HepG2 (cell line): Measurements from ENCODE around the gene ARHGAP26. TPM values are rescaled to one million over a fixed set of nuclear protein-coding genes. Genes with fewer than 3 reads are reported as not detected.

Experiments
- ATAC-seq: fragments of 200-7000 bp; cut with Tn5 transposase; 3 replicates; pipeline ENCODE4 v1.9.1; 2020; ENCODE audit warnings: mild to moderate bottlenecking, moderate library complexity
- Bru-seq: library from RNA; stranded (reverse); fragments of 400-500 nt; gene quantifications from one replicate; lab custom pipeline; 2021; lab: Mats Ljungman, UMichigan
- BruChase-seq, 2 experiments: library from RNA; stranded (reverse); fragments of 400-500 nt; gene quantifications; one replicate each; lab custom pipeline; 2021; lab: Mats Ljungman, UMichigan
- BruUV-seq: library from RNA; stranded (reverse); fragments of 400-500 nt; replicated peaks from 2 replicates; lab custom pipeline; 2021; lab: Mats Ljungman, UMichigan
- CTCF ChIA-PET: fragments of 300-600 bp; formaldehyde crosslinking; extraction: SDS; loops from one replicate; lab custom pipeline; 2021; ENCODE audit warnings: low total read pairs, inconsistent platforms, low intra/inter-chr PET ratio; lab: Yijun Ruan, JAX
- POLR2A ChIA-PET: fragments of 350-600 bp; sonication (Branson Sonifier 250); formaldehyde crosslinking; loops from one replicate; lab custom pipeline; 2020; ENCODE audit warnings: antibody characterized with exemption, inconsistent platforms; lab: Yijun Ruan, JAX
- DNase-seq: peaks from one replicate; pipeline ENCODE4 v3.0.0-alpha.2; 2015; ENCODE audit warnings: low spot score
- FAIRE-seq: peaks from 3 replicates; lab custom pipeline; 2011; peaks lifted over from hg19 to GRCh38; lab: Jason Lieb, UNC
- H2AFZ ChIP-seq: one replicate; pipeline ENCODE4 v1.6.1; 2011; ENCODE audit warnings: low read length, inconsistent platforms
- H3K27ac ChIP-seq: fragments of 300-600 bp; 3 replicates; pipeline ENCODE4 v1.8.0; 2011; ENCODE audit warnings: mixed run types, mild to moderate bottlenecking, mixed read lengths, low read length, inconsistent platforms; ENCODE audit not compliant: insufficient read depth; ENCODE audit errors: extremely low read length
- H3K27me3 ChIP-seq, 2 experiments: fragments of 200-600 bp in 1 of 2; 2 replicates in 1 of 2; 3 replicates in 1 of 2; pipeline versions ENCODE4 v1.6.0 to v1.8.0; 2011; ENCODE audit warnings: low read length in 2 of 2, mild to moderate bottlenecking in 2 of 2, moderate library complexity in 2 of 2, inconsistent platforms in 1 of 2; ENCODE audit not compliant: insufficient read depth in 2 of 2, control insufficient read depth in 1 of 2
- H3K36me3 ChIP-seq, 2 experiments: fragments of 200-600 bp in 1 of 2; replicated peaks in 1 of 2; 2 replicates in 1 of 2; 3 replicates in 1 of 2; pipeline versions ENCODE4 v1.5.1 to v1.8.0; 2011; ENCODE audit warnings: low read length in 2 of 2, inconsistent platforms in 1 of 2; ENCODE audit not compliant: insufficient read depth in 2 of 2, control insufficient read depth in 1 of 2
- H3K4me1 ChIP-seq: 2 replicates; pipeline ENCODE4 v1.5.1; 2012; ENCODE audit warnings: low read length, inconsistent platforms; ENCODE audit not compliant: insufficient read depth
- H3K4me2 ChIP-seq: 2 replicates; pipeline ENCODE4 v1.6.0; 2011; ENCODE audit warnings: low read depth, low read length, inconsistent platforms
- H3K4me3 ChIP-seq, 3 experiments: fragments of 200-600 bp in 1 of 3; sonication (generic), shearing (Covaris generic) in 1 of 3; replicated peaks in 1 of 3; 2 replicates each; pipeline ENCODE4 v1.5.1; 2011 to 2016; ENCODE audit warnings: low read length in 3 of 3, inconsistent platforms in 2 of 3, low read depth in 2 of 3, mild to moderate bottlenecking in 2 of 3, control low read depth in 1 of 3, mixed read lengths in 1 of 3; ENCODE audit not compliant: insufficient read depth in 1 of 3
- H3K79me2 ChIP-seq: one replicate; pipeline ENCODE4 v1.6.1; 2011; ENCODE audit warnings: low read length, inconsistent platforms; ENCODE audit not compliant: insufficient read depth
- H3K9ac ChIP-seq: 2 replicates; pipeline ENCODE4 v1.6.0; 2011; ENCODE audit warnings: mild to moderate bottlenecking, low read depth, low read length, inconsistent platforms; ENCODE audit not compliant: insufficient read depth
- H3K9me3 ChIP-seq: 2 replicates; pipeline ENCODE4 v1.5.1; 2012; ENCODE audit warnings: mild to moderate bottlenecking, low read length
- H4K20me1 ChIP-seq: 2 replicates; pipeline ENCODE4 v1.6.0; 2011; ENCODE audit warnings: inconsistent platforms, mild to moderate bottlenecking, low read length, moderate library complexity; ENCODE audit not compliant: insufficient read depth
- ELF3 ChIP-seq: IDR thresholded peaks from 2 replicates; pipeline ENCODE4 v1.6.1; 2016; ENCODE audit warnings: missing genetic modification reagents, missing compliant biosample characterization
- FOXK1 ChIP-seq: sonication (generic); formaldehyde crosslinking; IDR thresholded peaks from 2 replicates; pipeline ENCODE4 v1.4.0; 2020; ENCODE audit warnings: low read depth, missing genetic modification reagents, borderline replicate concordance
- IKZF1 ChIP-seq: fragments of 450-650 bp; IDR thresholded peaks from 2 replicates; pipeline ENCODE4 v1.7.1; 2016
- ZNF160 ChIP-seq: sonication (generic); formaldehyde crosslinking; IDR thresholded peaks from 2 replicates; pipeline ENCODE4 v1.8.0; 2022; ENCODE audit warnings: mild to moderate bottlenecking, inconsistent platforms, missing genetic modification reagents
- ZNF782 ChIP-seq: sonication (generic); formaldehyde crosslinking; IDR thresholded peaks from 2 replicates; pipeline ENCODE4 v1.4.0; 2020; ENCODE audit warnings: missing genetic modification reagents, mild to moderate bottlenecking, borderline replicate concordance
- WGBS: methylation state at CpG from one replicate; pipeline ENCODE4 v1.1.6; 2017; ENCODE audit warnings: low lambda C conversion rate; 5-methylcytosine and 5-hydroxymethylcytosine counted together
- in situ Hi-C: cut with HindIII; loops from 2 replicates; pipeline ENCODE4 v1.10.0; 2017; ENCODE audit warnings: low pct_unique_long_range_greater_than_20kb; ENCODE audit not compliant: extremely low pct_ligation_motif_present
- intact Hi-C: fragments of 100-400 bp; cut with micrococcal nuclease; formaldehyde crosslinking; loops from one replicate; pipeline ENCODE4 v1.10.0; 2022; ENCODE audit not compliant: unreplicated experiment
- long read RNA-seq, 2 experiments: library from RNA in 1 of 2; library from polyadenylated mRNA in 1 of 2; stranded (forward) in 1 of 2; unstranded in 1 of 2; transcript quantifications; one replicate each; pipeline ENCODE4 v2.0.0, GENCODE V29; 2019 to 2022
- polyA minus RNA-seq, 3 experiments: library from RNA; depleted of rRNA, polyadenylated mRNA; stranded (reverse); fragments of >200 nt; gene quantifications; 2 replicates each; pipeline ENCODE4 v1.2.3, GENCODE V29; 2011; ENCODE audit warnings: low replicate concordance in 1 of 3
- polyA plus RNA-seq, 8 experiments: library from polyadenylated mRNA; depleted of rRNA in 3 of 8; stranded (reverse) in 7 of 8; unstranded in 1 of 8; fragments of >200 nt; fragmentation: Illumina TruSeq in 4 of 8; extraction: Trizol in 4 of 8; gene quantifications; 2 replicates each; pipeline versions ENCODE4 v1.2.1 to v1.2.3, GENCODE V29; 2011 to 2016; ENCODE audit warnings: low read depth in 4 of 8, missing spikeins in 1 of 8, mixed read lengths in 1 of 8; ENCODE audit not compliant: insufficient read depth in 1 of 8
- total RNA-seq, 5 experiments: library from RNA; depleted of rRNA; stranded (reverse); fragments of >200 nt; fragmentation: Illumina TruSeq; extraction: Trizol; gene quantifications; 2 replicates each; pipeline ENCODE4 v1.2.3, GENCODE V29; 2016; ENCODE audit warnings: low read depth in 1 of 5
- TF ChIP-seq, protein P1 (sequence below): sonication (generic); formaldehyde crosslinking; IDR thresholded peaks from 2 replicates; pipeline ENCODE4 v1.4.0; 2020; ENCODE audit warnings: mild to moderate bottlenecking, missing genetic modification reagents
- TF ChIP-seq, protein P2 (sequence below): sonication (generic); formaldehyde crosslinking; IDR thresholded peaks from 2 replicates; pipeline ENCODE4 v1.4.0; 2020; ENCODE audit warnings: missing genetic modification reagents
- TF ChIP-seq, protein P3 (sequence below): sonication (generic); formaldehyde crosslinking; IDR thresholded peaks from 2 replicates; pipeline ENCODE4 v1.5.0; 2020; ENCODE audit warnings: mild to moderate bottlenecking, missing genetic modification reagents
- TF ChIP-seq, protein P4 (sequence below): IDR thresholded peaks from 2 replicates; pipeline ENCODE4 v1.6.1; 2018; ENCODE audit warnings: missing genetic modification reagents, mild to moderate bottlenecking, missing compliant biosample characterization

Gene ARHGAP26, protein sequence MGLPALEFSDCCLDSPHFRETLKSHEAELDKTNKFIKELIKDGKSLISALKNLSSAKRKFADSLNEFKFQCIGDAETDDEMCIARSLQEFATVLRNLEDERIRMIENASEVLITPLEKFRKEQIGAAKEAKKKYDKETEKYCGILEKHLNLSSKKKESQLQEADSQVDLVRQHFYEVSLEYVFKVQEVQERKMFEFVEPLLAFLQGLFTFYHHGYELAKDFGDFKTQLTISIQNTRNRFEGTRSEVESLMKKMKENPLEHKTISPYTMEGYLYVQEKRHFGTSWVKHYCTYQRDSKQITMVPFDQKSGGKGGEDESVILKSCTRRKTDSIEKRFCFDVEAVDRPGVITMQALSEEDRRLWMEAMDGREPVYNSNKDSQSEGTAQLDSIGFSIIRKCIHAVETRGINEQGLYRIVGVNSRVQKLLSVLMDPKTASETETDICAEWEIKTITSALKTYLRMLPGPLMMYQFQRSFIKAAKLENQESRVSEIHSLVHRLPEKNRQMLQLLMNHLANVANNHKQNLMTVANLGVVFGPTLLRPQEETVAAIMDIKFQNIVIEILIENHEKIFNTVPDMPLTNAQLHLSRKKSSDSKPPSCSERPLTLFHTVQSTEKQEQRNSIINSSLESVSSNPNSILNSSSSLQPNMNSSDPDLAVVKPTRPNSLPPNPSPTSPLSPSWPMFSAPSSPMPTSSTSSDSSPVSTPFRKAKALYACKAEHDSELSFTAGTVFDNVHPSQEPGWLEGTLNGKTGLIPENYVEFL
- 11.9 and 18.2 TPM in 2 replicates for total RNA-seq (2016; rRNA removed; fragmentation: Illumina TruSeq; extraction: Trizol)
- 19.7 and 23.1 TPM in 2 replicates for total RNA-seq (2016; cell fraction: cytosol; rRNA removed; fragmentation: Illumina TruSeq; extraction: Trizol; ENCODE audit: low read depth)
- total RNA-seq (2016; cell fraction: insoluble cytoplasmic fraction; rRNA removed; fragmentation: Illumina TruSeq; extraction: Trizol) = 13.7 and 16.7 TPM in 2 replicates
- total RNA-seq (2016; cell fraction: membrane; rRNA removed; fragmentation: Illumina TruSeq; extraction: Trizol) = 6.8 and 8.5 TPM in 2 replicates
- 81.5 and 87.1 TPM in 2 replicates for total RNA-seq (2016; cell fraction: nucleus; rRNA removed; fragmentation: Illumina TruSeq; extraction: Trizol)
- polyA plus RNA-seq (2011; rRNA removed) = 9.1 and 9.6 TPM in 2 replicates
- 2.5 and 2.7 TPM in 2 replicates for polyA plus RNA-seq (2011; cell fraction: cytosol; rRNA removed)
- 27.9 and 47.7 TPM in 2 replicates for polyA plus RNA-seq (2011; cell fraction: nucleus; rRNA removed)
- 8.8 and 10.3 TPM in 2 replicates for polyA plus RNA-seq (2012)
- polyA plus RNA-seq (2016; cell fraction: cytosol; fragmentation: Illumina TruSeq; extraction: Trizol; ENCODE audit: low read depth) = 0.63 and 0.71 TPM in 2 replicates
- 8.9 and 9.9 TPM in 2 replicates for polyA plus RNA-seq (2016; cell fraction: insoluble cytoplasmic fraction; fragmentation: Illumina TruSeq; extraction: Trizol; ENCODE audit: low read depth)
- 1.4 and 1.7 TPM in 2 replicates for polyA plus RNA-seq (2016; cell fraction: membrane; fragmentation: Illumina TruSeq; extraction: Trizol; ENCODE audit: low read depth)
- 34.1 and 38.4 TPM in 2 replicates for polyA plus RNA-seq (2016; cell fraction: nucleus; fragmentation: Illumina TruSeq; extraction: Trizol; ENCODE audit: insufficient read depth, low read depth)
- polyA minus RNA-seq (2011; rRNA and poly(A)+ RNA removed; ENCODE audit: low replicate concordance) = 7.2 and 23.4 TPM in 2 replicates
- polyA minus RNA-seq (2011; cell fraction: cytosol; rRNA and poly(A)+ RNA removed) = 6.4 TPM in 2 replicates
- polyA minus RNA-seq (2011; cell fraction: nucleus; rRNA and poly(A)+ RNA removed) = 87.8 and 98.5 TPM in 2 replicates
- percentile 79 among the genes with signal in this experiment for Bru-seq, nascent RNA
- BruChase-seq, experiment 1, labeled RNA remaining after a 6-hour chase = percentile 68 among the genes with signal in this experiment
- percentile 73 among the genes with signal in this experiment for BruChase-seq, experiment 2, labeled RNA remaining after a 2-hour chase
- long read RNA-seq, experiment 1, partial matches to known transcripts = 3 of 8 reads
- long read RNA-seq, experiment 1, other reads (novel, unspliced or antisense) = 5 of 8 reads
- long read RNA-seq, experiment 2, partial matches to known transcripts = 1 of 13 reads
- long read RNA-seq, experiment 2, other reads (novel, unspliced or antisense) = 11 of 13 reads

DNA sequence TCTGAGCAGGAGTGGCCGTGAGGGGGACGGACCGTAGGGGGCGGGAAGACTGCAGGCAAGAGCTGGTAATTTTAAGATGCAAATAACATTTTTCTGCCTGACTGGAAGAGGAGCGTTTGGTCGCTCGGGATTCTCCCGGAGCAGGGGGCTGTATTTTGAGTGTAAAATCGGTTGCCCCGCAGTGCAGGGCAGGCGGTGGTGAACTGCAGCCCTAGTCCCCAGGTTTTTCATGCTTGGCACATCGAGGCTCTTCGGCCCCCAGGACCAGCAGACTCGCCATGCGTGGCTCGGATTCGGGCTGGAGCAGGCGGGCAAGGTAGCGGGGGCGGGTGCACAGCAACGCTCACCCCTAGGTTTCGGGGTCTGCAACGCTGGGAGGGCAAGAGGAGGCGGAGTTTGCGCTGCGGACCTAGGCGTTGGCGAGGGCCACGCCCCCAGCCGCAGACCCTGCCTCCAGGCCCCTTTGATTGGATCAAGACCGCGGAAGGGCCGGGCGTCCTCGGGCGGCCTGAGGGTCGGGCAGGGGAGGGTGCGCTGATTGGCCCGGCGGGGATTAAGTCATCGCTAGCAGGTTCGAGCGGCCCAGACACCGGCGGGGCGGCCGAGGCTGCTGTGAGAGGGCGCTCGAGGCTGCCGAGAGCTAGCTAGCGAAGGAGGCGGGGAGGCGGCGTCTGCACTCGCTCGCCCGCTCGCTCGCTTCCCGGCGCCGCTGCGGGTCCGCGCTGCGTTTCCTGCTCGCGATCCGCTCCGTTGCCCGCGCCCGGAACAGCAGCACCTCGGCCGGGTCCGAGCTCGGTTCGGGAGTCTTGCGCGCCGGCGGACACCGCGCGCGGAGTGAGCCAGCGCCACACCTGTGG lies at the start of gene ARHGAP26:
ARHGAP26 (plus strand) TSS at position 585 of the 857 bp plus-strand sequence. CDS start 385 bp downstream, outside the sequence.
- peak within 1 kb of the TSS; percentile 62 for H3K27ac ChIP-seq
- H3K4me2 ChIP-seq = peak within 1 kb of the TSS; percentile 91
- peaks cover 35% of the 10 kb centered on the region for H3K79me2 ChIP-seq
- ATAC-seq = peak; percentile 96
- peak; percentile 47 for FAIRE-seq
- ChIA-PET POLR2A (interaction anchor here (0.6 to 2.6 kb wide), 7 partner anchors 10 to 105 kb away, joined by 3 to 13 read pairs (median 9); no protein-coding TSS in a partner anchor), CTCF (interaction anchor here (1.5 to 2.6 kb wide), 3 partner anchors 97 to 111 kb away, joined by 4 to 19 read pairs (median 5); no protein-coding TSS in a partner anchor)
- peaks cover 44% of the 10 kb centered on the region for H3K4me1 ChIP-seq
- H3K9ac ChIP-seq = peak within 1 kb of the TSS; percentile 74
- no peaks in the 10 kb centered on the region for H4K20me1 ChIP-seq
- H3K9me3 ChIP-seq = no peaks in the 10 kb centered on the region
- in situ Hi-C loops = loop anchor here (5.0 kb wide), 1 partner anchor 102 kb away; no protein-coding TSS in a partner anchor
- H2AFZ ChIP-seq = peak within 1 kb of the TSS; percentile 71
- peak within 1 kb of the TSS; percentile 87 to 94 (median 94) for H3K4me3 ChIP-seq
- WGBS = under 1% methylated on average over 21 of the region's 87 CpGs
- DNase-seq = peak; percentile 93
- no TSS peak for BruUV-seq
- intact Hi-C loops = loop anchor here (1.0 to 2.0 kb wide), 5 partner anchors 53 to 110 kb away; no protein-coding TSS in a partner anchor
- H3K27me3 ChIP-seq = peaks cover 0 to 10% of the 10 kb centered on the region in 2 experiments; a peak in 3 of 5 replicates
- no peaks in the 10 kb centered on the region for H3K36me3 ChIP-seq
- TF ChIP-seq FOXK1 (CRISPR knock-in tag) (0 out of 2 replicates have a peak, but pooled peaks have one; percentile 52), ELF3 (CRISPR knock-in tag) (peak; percentile 29; the same call in 1 of the 2 replicates), ZNF782 (CRISPR knock-in tag) (no peak), ZNF160 (no peak), IKZF1 (no peak)
- TF ChIP-seq, protein P1, sequence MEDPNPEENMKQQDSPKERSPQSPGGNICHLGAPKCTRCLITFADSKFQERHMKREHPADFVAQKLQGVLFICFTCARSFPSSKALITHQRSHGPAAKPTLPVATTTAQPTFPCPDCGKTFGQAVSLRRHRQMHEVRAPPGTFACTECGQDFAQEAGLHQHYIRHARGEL (CRISPR knock-in tag) = no peak
- TF ChIP-seq, protein P2, sequence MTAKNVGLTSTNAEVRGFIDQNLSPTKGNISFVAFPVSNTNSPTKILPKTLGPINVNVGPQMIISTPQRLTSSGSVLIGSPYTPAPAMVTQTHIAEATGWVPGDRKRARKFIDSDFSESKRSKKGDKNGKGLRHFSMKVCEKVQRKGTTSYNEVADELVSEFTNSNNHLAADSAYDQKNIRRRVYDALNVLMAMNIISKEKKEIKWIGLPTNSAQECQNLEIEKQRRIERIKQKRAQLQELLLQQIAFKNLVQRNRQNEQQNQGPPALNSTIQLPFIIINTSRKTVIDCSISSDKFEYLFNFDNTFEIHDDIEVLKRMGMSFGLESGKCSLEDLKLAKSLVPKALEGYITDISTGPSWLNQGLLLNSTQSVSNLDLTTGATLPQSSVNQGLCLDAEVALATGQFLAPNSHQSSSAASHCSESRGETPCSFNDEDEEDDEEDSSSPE (CRISPR knock-in tag) = peak; percentile 34
- TF ChIP-seq, protein P3, sequence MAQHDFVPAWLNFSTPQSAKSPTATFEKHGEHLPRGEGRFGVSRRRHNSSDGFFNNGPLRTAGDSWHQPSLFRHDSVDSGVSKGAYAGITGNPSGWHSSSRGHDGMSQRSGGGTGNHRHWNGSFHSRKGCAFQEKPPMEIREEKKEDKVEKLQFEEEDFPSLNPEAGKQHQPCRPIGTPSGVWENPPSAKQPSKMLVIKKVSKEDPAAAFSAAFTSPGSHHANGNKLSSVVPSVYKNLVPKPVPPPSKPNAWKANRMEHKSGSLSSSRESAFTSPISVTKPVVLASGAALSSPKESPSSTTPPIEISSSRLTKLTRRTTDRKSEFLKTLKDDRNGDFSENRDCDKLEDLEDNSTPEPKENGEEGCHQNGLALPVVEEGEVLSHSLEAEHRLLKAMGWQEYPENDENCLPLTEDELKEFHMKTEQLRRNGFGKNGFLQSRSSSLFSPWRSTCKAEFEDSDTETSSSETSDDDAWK (CRISPR knock-in tag) = no peak
- TF ChIP-seq, protein P4, sequence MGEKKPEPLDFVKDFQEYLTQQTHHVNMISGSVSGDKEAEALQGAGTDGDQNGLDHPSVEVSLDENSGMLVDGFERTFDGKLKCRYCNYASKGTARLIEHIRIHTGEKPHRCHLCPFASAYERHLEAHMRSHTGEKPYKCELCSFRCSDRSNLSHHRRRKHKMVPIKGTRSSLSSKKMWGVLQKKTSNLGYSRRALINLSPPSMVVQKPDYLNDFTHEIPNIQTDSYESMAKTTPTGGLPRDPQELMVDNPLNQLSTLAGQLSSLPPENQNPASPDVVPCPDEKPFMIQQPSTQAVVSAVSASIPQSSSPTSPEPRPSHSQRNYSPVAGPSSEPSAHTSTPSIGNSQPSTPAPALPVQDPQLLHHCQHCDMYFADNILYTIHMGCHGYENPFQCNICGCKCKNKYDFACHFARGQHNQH (CRISPR knock-in tag) = peak; percentile 33; the same call in 1 of the 2 replicates
